Fibroblast of lung (primary cell): ENCODE results near the gene PARP12. TPM values are rescaled to one million over a fixed set of nuclear protein-coding genes. Genes with fewer than 3 reads are reported as not detected.

Experiments
- DNase-seq, 2 donors: peaks; one replicate each; pipeline versions ENCODE4 v3.0.0 to v3.0.0-alpha.2; 2010; ENCODE audit warnings: low read depth in 2 of 2
- H2AFZ ChIP-seq: 2 replicates; pipeline ENCODE4 v1.5.1; 2012; ENCODE audit warnings: low read length, control low read depth, inconsistent platforms
- H3K27ac ChIP-seq: 2 replicates; pipeline ENCODE4 v1.5.1; 2011; ENCODE audit warnings: low read length, control low read depth; ENCODE audit not compliant: insufficient read depth
- H3K27me3 ChIP-seq: 2 replicates; pipeline ENCODE4 v1.5.1; 2011; ENCODE audit warnings: mild to moderate bottlenecking, low read length; ENCODE audit not compliant: control insufficient read depth, insufficient read depth
- H3K36me3 ChIP-seq: 2 replicates; pipeline ENCODE4 v1.5.1; 2011; ENCODE audit warnings: low read length; ENCODE audit not compliant: control insufficient read depth, insufficient read depth
- H3K4me1 ChIP-seq: 2 replicates; pipeline ENCODE4 v1.5.1; 2011; ENCODE audit warnings: low read length; ENCODE audit not compliant: control insufficient read depth, insufficient read depth; ENCODE audit errors: extremely low read depth
- H3K4me2 ChIP-seq: 2 replicates; pipeline ENCODE4 v1.5.1; 2011; ENCODE audit warnings: low read length, control low read depth; ENCODE audit not compliant: insufficient read depth; ENCODE audit errors: extremely low read depth
- H3K4me3 ChIP-seq, 4 experiments: fragments of 200-600 bp in 1 of 4; sonication (generic) in 1 of 4; replicated peaks in 1 of 4; 2 replicates each; pipeline ENCODE4 v1.5.1; 2011 to 2016; ENCODE audit warnings: low read length in 4 of 4, low read depth in 3 of 4, mild to moderate bottlenecking in 3 of 4, control low read depth in 2 of 4, inconsistent platforms in 1 of 4, mixed read lengths in 1 of 4; ENCODE audit not compliant: insufficient read depth in 1 of 4; ENCODE audit errors: control extremely low read depth in 1 of 4
- H3K79me2 ChIP-seq: 2 replicates; pipeline ENCODE4 v1.5.1; 2012; ENCODE audit warnings: mild to moderate bottlenecking, low read length, inconsistent platforms; ENCODE audit not compliant: control insufficient read depth, insufficient read depth
- H3K9ac ChIP-seq: 2 replicates; pipeline ENCODE4 v1.5.1; 2011; ENCODE audit warnings: mild to moderate bottlenecking, low read length, control low read depth; ENCODE audit not compliant: insufficient read depth
- H3K9me3 ChIP-seq: 2 replicates; pipeline ENCODE4 v1.5.1; 2012; ENCODE audit warnings: low read depth, low read length; ENCODE audit not compliant: control insufficient read depth, insufficient read depth
- H4K20me1 ChIP-seq: 2 replicates; pipeline ENCODE4 v1.5.1; 2011; ENCODE audit warnings: low read length; ENCODE audit not compliant: control insufficient read depth, insufficient read depth; ENCODE audit errors: extremely low read depth
- CTCF ChIP-seq, 2 donors: IDR thresholded peaks in 1 of 2; conservative IDR thresholded peaks in 1 of 2; 1 replicate in 1 of 2; 2 replicates in 1 of 2; pipeline ENCODE4 v1.5.1; 2011 to 2012; ENCODE audit warnings: low read length in 2 of 2, control low read depth in 1 of 2, inconsistent platforms in 1 of 2, low read depth in 1 of 2, mild to moderate bottlenecking in 1 of 2
- EZH2 ChIP-seq: IDR thresholded peaks from 2 replicates; pipeline ENCODE4 v1.5.1; 2012; ENCODE audit warnings: low read length, control low read depth, mild to moderate bottlenecking; ENCODE audit errors: missing control alignments
- polyA plus RNA-seq, 2 donors: library from polyadenylated mRNA; depleted of rRNA in 1 of 2; stranded (reverse) in 1 of 2; unstranded in 1 of 2; fragments of >200 nt; gene quantifications; 2 replicates each; pipeline ENCODE4 v1.2.1, GENCODE V29; 2011 to 2012; ENCODE audit warnings: missing spikeins in 1 of 2
- total RNA-seq: library from RNA; depleted of rRNA; stranded (reverse); fragments of >200 nt; gene quantifications from 2 replicates; pipeline ENCODE4 v1.2.1, GENCODE V29; 2014

The PARP12 gene
- total and polyA plus RNA-seq, 2 donors (not counting 1 experiment from before 2014, with no cell fraction given): 16.9 to 24.9 TPM

- no peaks in the 10 kb centered on the region for H3K79me2 ChIP-seq
- no peak for DNase-seq
- H3K9ac ChIP-seq: no peak overlapping the region
- no peak overlapping the region for H2AFZ ChIP-seq
- H3K36me3 ChIP-seq: no peaks in the 10 kb centered on the region
- H3K9me3 ChIP-seq: no peaks in the 10 kb centered on the region
- H3K4me3 ChIP-seq: no peak overlapping the region
- H3K27me3 ChIP-seq: no peaks in the 10 kb centered on the region
- no peak overlapping the region for H3K27ac ChIP-seq
- H4K20me1 ChIP-seq: no peaks in the 10 kb centered on the region
- TF ChIP-seq CTCF (conservative IDR thresholded peaks at IDR 0.05 in 1 of 2, IDR thresholded peaks at IDR 0.05 in 1 of 2; ENCODE audit: low read depth in 1 of 2, low read length in 2 of 2) (no peak), EZH2 (no peak)
- no peak overlapping the region for H3K4me2 ChIP-seq
- H3K4me1 ChIP-seq: no peaks in the 10 kb centered on the region
Observed at GRCh38 chr7:140093375-140093774, 30.6 kb upstream of the PARP12 start.

- H3K27me3 ChIP-seq: no peaks in the 10 kb centered on the region
- H3K79me2 ChIP-seq: no peaks in the 10 kb centered on the region
- no peaks in the 10 kb centered on the region for H3K9me3 ChIP-seq
- no peak for DNase-seq
- no peak overlapping the region for H2AFZ ChIP-seq
- no peaks in the 10 kb centered on the region for H3K36me3 ChIP-seq
- no peaks in the 10 kb centered on the region for H4K20me1 ChIP-seq
- no peak overlapping the region for H3K4me3 ChIP-seq
- no peak overlapping the region for H3K27ac ChIP-seq
- H3K4me1 ChIP-seq: no peaks in the 10 kb centered on the region
- H3K9ac ChIP-seq: no peak overlapping the region
- TF ChIP-seq EZH2 (no peak), CTCF (conservative IDR thresholded peaks at IDR 0.05 in 1 of 2, IDR thresholded peaks at IDR 0.05 in 1 of 2; ENCODE audit: low read depth in 1 of 2, low read length in 2 of 2) (no peak)
- H3K4me2 ChIP-seq: no peak overlapping the region
Observed at GRCh38 chr7:140085447-140085846, 22.7 kb upstream of the PARP12 start.

- no peak overlapping the region for H3K4me2 ChIP-seq
- H3K9ac ChIP-seq: no peak overlapping the region
- H3K79me2 ChIP-seq: no peaks in the 10 kb centered on the region
- H4K20me1 ChIP-seq: no peaks in the 10 kb centered on the region
- no peak overlapping the region for H3K27ac ChIP-seq
- no peak overlapping the region for H2AFZ ChIP-seq
- H3K9me3 ChIP-seq: no peaks in the 10 kb centered on the region
- H3K4me1 ChIP-seq: no peaks in the 10 kb centered on the region
- no peak overlapping the region for H3K4me3 ChIP-seq
- no peak for TF ChIP-seq EZH2
- TF ChIP-seq CTCF (conservative IDR thresholded peaks at IDR 0.05 in 1 of 2, IDR thresholded peaks at IDR 0.05 in 1 of 2; ENCODE audit: low read depth in 1 of 2, low read length in 2 of 2): no peak
- DNase-seq: no peak
- H3K27me3 ChIP-seq: no peaks in the 10 kb centered on the region
- no peaks in the 10 kb centered on the region for H3K36me3 ChIP-seq
Observed at GRCh38 chr7:140084972-140085371, 22.2 kb upstream of the PARP12 start.
